SIG-M5 treated with dmso at 0.1 percent for 504 hours (cell line): ENCODE data around the gene UNC80.
A peak's percentile ranks its signal among the peaks of the same experiment; 100 is the strongest.

ENCODE experiments used
- DNase-seq: peaks from one replicate; lab custom pipeline; 2025; ENCODE audit not compliant: unreplicated experiment; lab: John Stamatoyannopoulos, UW

UNC80 gene

DNA sequence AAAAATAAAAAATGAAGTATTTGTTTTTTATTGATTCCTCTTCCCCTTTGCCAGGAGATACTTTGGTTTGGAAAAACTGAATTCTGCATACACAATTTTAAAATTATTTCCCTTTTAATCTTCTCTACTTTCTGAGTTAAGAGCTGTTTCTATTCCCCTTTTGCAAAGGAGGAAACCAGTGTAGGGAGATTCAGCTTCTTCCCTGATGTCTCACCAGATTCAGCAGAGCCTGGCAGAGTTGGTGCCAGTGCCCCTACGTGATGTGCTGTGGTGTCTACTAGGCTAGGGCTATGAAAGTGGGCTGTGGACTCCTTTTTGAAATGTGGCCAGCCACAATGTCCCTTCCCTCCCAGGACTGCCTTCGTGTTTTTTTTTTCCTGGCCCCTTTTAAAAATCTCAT is 233.2 kb downstream of the UNC80 start:
- peak; percentile 56 for DNase-seq

DNA sequence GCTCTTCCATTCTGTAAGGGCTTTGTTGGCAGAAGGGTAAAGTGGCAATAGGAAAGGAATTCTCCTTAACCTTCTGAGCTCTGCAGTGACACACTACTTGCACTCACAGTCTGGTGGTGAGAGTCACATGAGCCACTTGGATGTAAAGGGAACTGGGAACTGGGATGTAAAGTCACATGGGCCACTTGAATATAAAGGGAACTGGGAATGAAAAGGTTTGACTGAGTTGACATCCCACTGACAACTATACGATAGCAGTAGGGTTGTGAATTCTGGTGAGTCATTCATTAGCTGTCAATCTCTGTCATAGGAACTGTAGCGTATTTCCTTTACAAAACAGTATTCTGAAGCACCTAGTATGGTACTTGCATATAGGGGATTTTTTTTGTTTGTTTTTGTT is 236.3 kb downstream of the UNC80 start:
- DNase-seq = peak; percentile 25

DNA sequence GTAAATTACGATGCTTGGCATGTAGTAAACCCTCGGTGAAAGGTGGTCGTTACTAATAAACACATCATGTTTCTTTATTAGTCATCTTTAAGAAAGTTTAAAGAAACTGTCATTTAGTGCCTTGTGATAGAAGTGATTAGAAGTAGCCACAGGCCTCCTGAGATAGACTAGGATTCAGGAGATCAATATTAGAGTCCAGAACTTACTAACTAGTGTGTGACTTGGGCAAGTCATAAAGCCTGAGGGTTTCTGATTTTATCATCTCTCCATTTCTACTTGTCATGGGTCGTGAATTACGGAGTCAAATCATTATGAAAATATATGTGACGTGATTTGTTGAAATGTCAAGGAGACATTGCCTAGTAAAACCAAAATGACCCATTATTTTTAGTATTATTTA is 237.5 kb downstream of the UNC80 start:
- no peak for DNase-seq

DNA sequence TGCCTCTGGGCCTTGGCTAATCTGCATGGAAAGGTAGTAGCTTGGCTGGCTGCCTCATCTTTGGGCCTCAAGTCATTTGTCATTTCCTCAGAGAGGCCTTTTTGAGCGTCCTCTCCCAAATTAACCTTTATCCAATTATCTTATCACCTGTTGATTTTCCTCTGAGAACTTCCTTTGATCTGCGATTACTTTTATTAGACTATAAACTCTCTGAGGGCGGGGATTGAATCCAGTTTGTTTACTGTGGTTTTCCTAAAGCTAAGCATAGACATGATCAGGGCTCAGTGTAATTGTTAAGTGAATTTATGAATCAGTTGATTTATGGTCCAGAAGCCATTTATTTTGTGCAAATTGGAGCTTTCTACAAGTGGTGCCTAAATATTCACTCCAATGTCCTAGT is 238.3 kb downstream of the UNC80 start:
- no peak for DNase-seq

DNA sequence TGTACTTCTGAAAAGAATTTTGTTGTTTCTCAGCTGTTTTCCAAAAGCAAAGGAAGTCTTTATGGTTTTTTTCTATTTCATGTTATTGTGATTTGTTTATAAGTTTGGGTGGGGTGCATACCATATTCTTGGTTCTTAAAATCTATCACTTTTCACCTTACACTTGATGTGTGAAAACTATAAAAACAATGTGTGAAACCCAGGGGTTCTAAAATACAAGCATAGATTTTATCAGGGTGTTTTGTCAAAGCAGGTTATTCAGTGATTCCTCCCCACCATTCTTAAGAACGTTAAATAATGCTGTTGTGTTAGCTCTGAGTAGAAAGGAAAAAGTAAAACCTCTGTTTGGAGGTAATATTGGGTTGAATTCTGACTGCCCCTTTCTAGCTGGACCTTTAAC is 248.5 kb downstream of the UNC80 start:
- DNase-seq = no peak

DNA sequence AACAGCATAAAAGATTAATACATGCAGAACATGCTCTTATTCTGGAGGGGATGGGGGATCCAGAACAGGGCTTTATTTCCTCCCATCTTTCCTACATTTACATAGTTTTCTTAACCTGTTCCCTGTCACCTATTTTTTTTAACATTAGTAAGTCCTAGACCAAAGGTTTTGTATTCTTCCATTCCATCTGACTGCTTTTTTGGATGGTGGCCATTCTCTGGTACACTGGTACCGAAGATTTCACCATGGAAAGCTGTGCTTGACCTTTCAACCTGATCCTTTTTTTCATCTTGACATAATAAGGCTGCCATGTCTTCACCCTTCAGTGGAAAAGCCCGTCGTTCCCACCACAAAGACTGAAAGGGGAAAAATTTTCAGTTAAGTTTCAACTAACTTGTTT is 251.2 kb downstream of the UNC80 start:
- no peak for DNase-seq

DNA sequence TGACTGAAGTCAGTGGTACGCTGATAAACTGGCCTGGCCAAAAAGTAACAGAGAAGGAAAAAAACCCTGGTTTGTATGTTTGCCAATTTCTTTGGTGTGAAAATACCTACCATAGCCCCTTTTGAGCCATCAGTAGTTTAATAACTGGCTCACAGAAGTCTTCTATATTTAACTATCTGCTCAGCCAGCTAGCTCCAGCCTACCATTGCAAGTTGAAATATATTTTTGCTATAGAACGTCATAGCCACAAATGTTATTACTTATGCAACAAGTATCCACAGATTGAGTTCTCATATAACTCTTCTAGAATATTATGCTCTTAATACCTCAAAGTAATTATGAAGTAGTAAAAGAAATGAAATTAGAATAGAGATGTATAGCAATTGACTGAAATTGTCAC is 256.0 kb downstream of the UNC80 start:
- DNase-seq = no peak

DNA sequence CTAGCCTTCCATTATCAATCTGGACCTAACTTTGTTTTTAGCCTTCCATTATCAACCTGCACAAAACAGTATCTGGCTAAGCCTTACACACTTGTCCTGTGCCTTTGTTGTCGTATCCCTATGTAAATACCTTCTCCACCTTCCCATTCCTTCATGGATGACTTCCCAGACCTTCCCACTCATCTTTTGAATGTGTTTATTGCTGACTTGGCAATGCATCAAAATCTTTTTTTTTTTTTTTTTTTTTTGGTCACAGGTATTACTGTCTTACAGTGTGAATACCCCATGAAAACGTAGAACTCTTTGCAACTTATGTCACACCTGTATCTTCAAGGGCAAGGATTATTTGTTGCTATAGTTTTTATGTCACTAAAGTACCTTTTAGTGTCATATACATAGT is 256.5 kb downstream of the UNC80 start:
- no peak for DNase-seq

DNA sequence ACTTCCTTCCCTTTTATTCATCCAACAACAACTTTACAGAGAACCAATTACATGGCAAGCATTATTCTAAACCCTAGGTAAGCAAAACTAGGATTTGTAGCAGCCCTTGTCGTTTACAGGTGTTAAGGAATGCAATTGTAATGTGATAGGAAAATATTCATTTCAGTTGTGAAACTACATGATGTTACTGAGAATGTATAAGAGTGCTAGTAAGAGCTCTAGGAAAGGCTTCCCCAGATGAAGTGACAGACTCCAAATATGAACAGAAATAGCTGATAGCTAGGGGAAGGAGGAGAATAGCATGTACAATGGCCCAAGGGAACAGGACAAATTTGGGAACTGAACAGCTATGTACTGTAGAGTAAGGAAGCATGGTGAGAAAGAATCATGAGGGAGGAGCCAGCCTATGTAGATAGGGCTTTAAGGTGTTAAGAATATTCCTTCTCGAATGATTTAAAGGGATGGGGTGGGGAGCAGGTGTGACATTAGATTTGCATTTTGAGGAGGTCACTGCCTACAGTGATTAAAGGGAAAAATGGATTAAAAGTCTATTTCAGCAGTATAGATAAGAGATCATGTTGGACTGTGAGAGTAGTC is 262.6 kb downstream of the UNC80 start:
- DNase-seq = no peak

DNA sequence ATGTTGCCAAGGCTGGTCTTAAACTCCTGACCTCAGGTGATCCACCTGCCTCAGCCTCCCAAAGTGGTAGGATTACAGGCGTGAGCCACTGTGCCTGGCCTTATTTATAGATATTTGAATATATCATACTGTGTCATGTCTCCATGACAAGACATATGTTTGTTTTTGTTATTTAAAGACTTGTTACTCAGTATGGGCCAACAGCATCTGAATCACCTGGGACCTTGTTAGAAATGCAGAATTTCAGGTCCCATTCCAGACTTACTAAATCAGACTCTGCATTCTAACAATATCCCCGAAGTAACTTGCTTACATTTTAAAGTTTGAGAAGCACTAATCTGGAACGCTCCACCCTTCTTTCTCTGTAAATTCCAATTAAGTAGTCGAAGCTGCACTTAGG is 264.0 kb downstream of the UNC80 start:
- no peak for DNase-seq

DNA sequence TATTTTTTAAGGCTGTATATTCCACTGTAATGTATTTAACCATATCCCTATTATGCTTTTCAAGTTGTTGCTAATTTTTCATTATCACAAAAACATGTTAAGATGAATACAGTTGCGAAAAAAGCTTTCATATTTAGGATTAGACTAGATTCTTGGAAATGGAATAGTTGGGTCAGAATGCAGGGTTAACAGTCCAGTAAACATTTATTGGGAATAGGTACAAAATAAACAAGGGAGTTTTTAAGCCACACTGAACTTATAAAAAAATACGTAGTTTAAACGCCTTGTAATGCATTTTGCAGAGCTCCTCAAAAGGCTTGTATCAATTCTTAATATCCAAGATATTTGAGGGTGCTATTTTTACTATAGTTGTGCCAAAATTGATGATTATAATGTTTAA is 266.4 kb downstream of the UNC80 start:
- DNase-seq = no peak

DNA sequence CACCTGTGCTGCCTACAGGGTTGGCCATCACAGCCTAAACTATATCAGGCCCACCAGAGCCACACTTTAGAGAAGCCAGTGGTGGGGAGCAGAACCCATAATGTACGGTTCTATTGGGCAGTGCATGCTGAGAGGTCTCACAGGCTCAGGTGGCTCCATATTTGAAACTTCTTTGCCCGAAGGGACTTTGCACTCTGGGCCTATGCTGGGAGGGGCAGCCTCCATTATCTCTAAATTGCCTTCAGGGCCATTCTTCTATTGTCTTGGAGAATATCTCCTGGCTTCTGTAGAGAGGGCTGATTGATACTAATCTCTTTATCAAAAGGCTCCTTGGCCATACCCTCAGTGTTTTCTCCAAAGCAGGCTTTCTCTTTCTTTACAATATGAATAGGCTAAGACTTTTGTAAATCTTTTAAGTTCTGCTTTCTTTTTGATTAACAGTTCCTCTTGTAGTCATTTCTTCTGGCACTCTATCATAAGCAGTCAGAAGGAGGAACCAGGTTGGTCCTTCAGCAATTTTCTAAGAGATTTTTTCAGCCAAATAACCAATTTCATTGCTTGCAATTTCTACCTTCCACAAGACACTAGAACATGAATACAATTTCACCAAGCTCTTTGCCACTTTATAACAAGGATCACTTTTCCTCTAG is 275.3 kb downstream of the UNC80 start:
- peak; percentile 37 for DNase-seq
